HUDEP-2 (cell line): Measurements from ENCODE around the gene OR2L2.
"Not testable (repeated sequence)": the region's sequence is repeated elsewhere in the genome, so short reads cannot be mapped to it uniquely, and the experiment has no call there.

Experiments
- DNase-seq, 76 experiments: peaks; one replicate each; lab custom pipeline; 2025; ENCODE audit not compliant: unreplicated experiment in 76 of 76; lab: John Stamatoyannopoulos, UW

Gene OR2L2

GRCh38 chr1:248029770-248030169 lies at the start of gene OR2L2:
Gene OR2L2 (plus strand): TSS chr1:248030070. CDS start chr1:248038268, 8,198 bp downstream.
- no peak for DNase-seq

GRCh38 chr1:247992986-247993385 lies 36.9 kb upstream of the OR2L2 start:
- no peak for DNase-seq

GRCh38 chr1:247998811-247999210 lies 31.1 kb upstream of the OR2L2 start:
- DNase-seq = peak in 33 of 76 experiments; percentile 0 to 78 (median 36)

GRCh38 chr1:248000169-248000568 lies 29.7 kb upstream of the OR2L2 start:
- no peak for DNase-seq

- no peak for DNase-seq
These were observed 22.1 kb upstream of the OR2L2 start for GRCh38 chr1:248007778-248008177.

- no peak for DNase-seq
These were observed 20.2 kb upstream of the OR2L2 start for GRCh38 chr1:248009681-248010080.

GRCh38 chr1:248013229-248013710 lies 16.6 kb upstream of the OR2L2 start, which contains the start of gene OR2L5:
Gene OR2L5 (plus strand): TSS chr1:248013660. CDS start chr1:248021948, 8,288 bp downstream.
- no peak for DNase-seq

- no peak for DNase-seq
These were observed 14.1 kb upstream of the OR2L2 start for GRCh38 chr1:248015803-248016202.

GRCh38 chr1:248045209-248045608 lies 15.3 kb downstream of the OR2L2 start:
- no peak for DNase-seq

- no peak for DNase-seq
These were observed 16.7 kb downstream of the OR2L2 start, which contains the start of gene OR2L3 for GRCh38 chr1:248046536-248046935. Gene OR2L3 (plus strand): TSS chr1:248046836. CDS start chr1:248060682, 13,846 bp downstream.

- DNase-seq = no peak
These were observed 17.1 kb downstream of the OR2L2 start for GRCh38 chr1:248047008-248047407.

GRCh38 chr1:248054671-248055070 lies 24.8 kb downstream of the OR2L2 start:
- no peak for DNase-seq

- no peak for DNase-seq
These were observed 25.4 kb downstream of the OR2L2 start for GRCh38 chr1:248055261-248055660.

GRCh38 chr1:248065071-248065470 lies 35.2 kb downstream of the OR2L2 start:
- DNase-seq = no peak

- no peak for DNase-seq
These were observed 35.7 kb downstream of the OR2L2 start for GRCh38 chr1:248065604-248066003.

- not testable (repeated sequence) for DNase-seq
These were observed 54.0 kb downstream of the OR2L2 start for GRCh38 chr1:248083864-248084263.
